ENCODE results near the gene TBC1D20. TPM values are rescaled to one million over a fixed set of nuclear protein-coding genes. Genes with fewer than 3 reads are reported as not detected.
A peak's percentile ranks its signal among the peaks of the same experiment; 100 is the strongest.

TBC1D20 gene
- total and polyA plus RNA-seq, 2 experiments from 2014 or later = 4.8 to 15.0 TPM

DNA sequence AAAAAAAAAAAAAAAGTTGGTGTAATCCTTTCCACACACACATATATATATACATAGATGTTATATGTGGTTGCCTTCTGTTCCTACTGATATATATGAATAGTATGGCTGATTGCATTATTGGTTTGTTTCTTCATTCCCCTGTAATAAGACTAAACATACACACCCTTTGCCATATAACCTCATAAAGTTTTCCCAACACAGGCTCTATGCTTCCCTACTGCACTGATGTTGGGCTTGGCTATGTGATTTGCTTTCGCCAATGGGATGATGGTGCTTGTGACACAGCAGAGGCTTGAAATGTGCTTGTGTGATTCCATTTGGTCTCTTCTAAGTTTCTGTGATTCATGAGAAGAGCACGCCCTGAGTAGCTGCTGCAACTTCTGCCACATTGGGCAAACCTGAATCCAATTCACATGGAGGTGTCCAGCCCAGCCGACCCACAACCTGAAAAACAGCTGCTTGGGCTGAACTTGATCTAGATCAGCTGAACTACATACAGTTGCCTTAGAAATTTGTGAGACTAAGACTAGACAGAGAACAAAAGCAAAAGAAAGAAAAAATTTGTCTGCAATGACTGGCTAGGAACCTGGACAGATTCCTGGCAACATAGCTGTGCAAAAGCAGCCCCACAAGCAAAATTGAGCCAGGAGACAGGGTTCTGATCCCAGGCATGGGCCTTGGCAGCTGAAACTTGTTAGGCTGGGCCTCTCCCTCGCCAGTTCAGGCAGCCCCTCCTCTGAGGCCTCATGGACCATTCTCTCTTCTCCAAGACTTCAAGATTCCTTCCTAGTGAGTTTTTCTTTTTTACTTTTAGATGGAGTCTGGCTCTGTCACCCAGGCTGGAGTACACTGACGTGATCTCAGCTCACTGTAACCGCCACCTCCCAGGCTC, 13.4 kb upstream of the TBC1D20 start:
- no peaks in the 10 kb centered on the region for H3K9me2 ChIP-seq (ENCODE audit: insufficient read depth)
- H3K27ac Mint-ChIP-seq = peak overlapping the region; percentile 30; the same call in 1 of the 2 replicates
- no peaks in the 10 kb centered on the region; the same call in 2 of the 3 replicates for H3K4me1 Mint-ChIP-seq
- no peak for TF ChIP-seq ZNF114 (CRISPR knock-in tag; IDR thresholded peaks at IDR 0.05)
- TF ChIP-seq, protein P1, sequence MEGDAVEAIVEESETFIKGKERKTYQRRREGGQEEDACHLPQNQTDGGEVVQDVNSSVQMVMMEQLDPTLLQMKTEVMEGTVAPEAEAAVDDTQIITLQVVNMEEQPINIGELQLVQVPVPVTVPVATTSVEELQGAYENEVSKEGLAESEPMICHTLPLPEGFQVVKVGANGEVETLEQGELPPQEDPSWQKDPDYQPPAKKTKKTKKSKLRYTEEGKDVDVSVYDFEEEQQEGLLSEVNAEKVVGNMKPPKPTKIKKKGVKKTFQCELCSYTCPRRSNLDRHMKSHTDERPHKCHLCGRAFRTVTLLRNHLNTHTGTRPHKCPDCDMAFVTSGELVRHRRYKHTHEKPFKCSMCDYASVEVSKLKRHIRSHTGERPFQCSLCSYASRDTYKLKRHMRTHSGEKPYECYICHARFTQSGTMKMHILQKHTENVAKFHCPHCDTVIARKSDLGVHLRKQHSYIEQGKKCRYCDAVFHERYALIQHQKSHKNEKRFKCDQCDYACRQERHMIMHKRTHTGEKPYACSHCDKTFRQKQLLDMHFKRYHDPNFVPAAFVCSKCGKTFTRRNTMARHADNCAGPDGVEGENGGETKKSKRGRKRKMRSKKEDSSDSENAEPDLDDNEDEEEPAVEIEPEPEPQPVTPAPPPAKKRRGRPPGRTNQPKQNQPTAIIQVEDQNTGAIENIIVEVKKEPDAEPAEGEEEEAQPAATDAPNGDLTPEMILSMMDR (conservative IDR thresholded peaks at IDR 0.05; ENCODE audit: low read depth in 2 of 2) = no peak
- TF ChIP-seq, protein P2, sequence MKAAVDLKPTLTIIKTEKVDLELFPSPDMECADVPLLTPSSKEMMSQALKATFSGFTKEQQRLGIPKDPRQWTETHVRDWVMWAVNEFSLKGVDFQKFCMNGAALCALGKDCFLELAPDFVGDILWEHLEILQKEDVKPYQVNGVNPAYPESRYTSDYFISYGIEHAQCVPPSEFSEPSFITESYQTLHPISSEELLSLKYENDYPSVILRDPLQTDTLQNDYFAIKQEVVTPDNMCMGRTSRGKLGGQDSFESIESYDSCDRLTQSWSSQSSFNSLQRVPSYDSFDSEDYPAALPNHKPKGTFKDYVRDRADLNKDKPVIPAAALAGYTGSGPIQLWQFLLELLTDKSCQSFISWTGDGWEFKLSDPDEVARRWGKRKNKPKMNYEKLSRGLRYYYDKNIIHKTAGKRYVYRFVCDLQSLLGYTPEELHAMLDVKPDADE (IDR thresholded peaks at IDR 0.05) = no peak
- TF ChIP-seq EZH2phosphoT487 (IDR thresholded peaks at IDR 0.05; ENCODE audit: unreplicated experiment) = no peak
- no peak for TF ChIP-seq POLR2AphosphoS5 (IDR thresholded peaks at IDR 0.05; ENCODE audit: low read depth)
- no peak for TF ChIP-seq STAT1 (IDR thresholded peaks at IDR 0.05; ENCODE audit: unreplicated experiment)
- TF ChIP-seq NANOG (IDR thresholded peaks at IDR 0.05; ENCODE audit: borderline replicate concordance) = no peak
- TF ChIP-seq ZNF331 (CRISPR knock-in tag; IDR thresholded peaks at IDR 0.05; ENCODE audit: low read depth) = no peak
- no peak for TF ChIP-seq EZH2 (IDR thresholded peaks at IDR 0.05; ENCODE audit: low read depth, unreplicated experiment)
- TF ChIP-seq, protein P3, sequence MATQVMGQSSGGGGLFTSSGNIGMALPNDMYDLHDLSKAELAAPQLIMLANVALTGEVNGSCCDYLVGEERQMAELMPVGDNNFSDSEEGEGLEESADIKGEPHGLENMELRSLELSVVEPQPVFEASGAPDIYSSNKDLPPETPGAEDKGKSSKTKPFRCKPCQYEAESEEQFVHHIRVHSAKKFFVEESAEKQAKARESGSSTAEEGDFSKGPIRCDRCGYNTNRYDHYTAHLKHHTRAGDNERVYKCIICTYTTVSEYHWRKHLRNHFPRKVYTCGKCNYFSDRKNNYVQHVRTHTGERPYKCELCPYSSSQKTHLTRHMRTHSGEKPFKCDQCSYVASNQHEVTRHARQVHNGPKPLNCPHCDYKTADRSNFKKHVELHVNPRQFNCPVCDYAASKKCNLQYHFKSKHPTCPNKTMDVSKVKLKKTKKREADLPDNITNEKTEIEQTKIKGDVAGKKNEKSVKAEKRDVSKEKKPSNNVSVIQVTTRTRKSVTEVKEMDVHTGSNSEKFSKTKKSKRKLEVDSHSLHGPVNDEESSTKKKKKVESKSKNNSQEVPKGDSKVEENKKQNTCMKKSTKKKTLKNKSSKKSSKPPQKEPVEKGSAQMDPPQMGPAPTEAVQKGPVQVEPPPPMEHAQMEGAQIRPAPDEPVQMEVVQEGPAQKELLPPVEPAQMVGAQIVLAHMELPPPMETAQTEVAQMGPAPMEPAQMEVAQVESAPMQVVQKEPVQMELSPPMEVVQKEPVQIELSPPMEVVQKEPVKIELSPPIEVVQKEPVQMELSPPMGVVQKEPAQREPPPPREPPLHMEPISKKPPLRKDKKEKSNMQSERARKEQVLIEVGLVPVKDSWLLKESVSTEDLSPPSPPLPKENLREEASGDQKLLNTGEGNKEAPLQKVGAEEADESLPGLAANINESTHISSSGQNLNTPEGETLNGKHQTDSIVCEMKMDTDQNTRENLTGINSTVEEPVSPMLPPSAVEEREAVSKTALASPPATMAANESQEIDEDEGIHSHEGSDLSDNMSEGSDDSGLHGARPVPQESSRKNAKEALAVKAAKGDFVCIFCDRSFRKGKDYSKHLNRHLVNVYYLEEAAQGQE (IDR thresholded peaks at IDR 0.05; ENCODE audit: unreplicated experiment) = no peak
- TF ChIP-seq, protein P4, sequence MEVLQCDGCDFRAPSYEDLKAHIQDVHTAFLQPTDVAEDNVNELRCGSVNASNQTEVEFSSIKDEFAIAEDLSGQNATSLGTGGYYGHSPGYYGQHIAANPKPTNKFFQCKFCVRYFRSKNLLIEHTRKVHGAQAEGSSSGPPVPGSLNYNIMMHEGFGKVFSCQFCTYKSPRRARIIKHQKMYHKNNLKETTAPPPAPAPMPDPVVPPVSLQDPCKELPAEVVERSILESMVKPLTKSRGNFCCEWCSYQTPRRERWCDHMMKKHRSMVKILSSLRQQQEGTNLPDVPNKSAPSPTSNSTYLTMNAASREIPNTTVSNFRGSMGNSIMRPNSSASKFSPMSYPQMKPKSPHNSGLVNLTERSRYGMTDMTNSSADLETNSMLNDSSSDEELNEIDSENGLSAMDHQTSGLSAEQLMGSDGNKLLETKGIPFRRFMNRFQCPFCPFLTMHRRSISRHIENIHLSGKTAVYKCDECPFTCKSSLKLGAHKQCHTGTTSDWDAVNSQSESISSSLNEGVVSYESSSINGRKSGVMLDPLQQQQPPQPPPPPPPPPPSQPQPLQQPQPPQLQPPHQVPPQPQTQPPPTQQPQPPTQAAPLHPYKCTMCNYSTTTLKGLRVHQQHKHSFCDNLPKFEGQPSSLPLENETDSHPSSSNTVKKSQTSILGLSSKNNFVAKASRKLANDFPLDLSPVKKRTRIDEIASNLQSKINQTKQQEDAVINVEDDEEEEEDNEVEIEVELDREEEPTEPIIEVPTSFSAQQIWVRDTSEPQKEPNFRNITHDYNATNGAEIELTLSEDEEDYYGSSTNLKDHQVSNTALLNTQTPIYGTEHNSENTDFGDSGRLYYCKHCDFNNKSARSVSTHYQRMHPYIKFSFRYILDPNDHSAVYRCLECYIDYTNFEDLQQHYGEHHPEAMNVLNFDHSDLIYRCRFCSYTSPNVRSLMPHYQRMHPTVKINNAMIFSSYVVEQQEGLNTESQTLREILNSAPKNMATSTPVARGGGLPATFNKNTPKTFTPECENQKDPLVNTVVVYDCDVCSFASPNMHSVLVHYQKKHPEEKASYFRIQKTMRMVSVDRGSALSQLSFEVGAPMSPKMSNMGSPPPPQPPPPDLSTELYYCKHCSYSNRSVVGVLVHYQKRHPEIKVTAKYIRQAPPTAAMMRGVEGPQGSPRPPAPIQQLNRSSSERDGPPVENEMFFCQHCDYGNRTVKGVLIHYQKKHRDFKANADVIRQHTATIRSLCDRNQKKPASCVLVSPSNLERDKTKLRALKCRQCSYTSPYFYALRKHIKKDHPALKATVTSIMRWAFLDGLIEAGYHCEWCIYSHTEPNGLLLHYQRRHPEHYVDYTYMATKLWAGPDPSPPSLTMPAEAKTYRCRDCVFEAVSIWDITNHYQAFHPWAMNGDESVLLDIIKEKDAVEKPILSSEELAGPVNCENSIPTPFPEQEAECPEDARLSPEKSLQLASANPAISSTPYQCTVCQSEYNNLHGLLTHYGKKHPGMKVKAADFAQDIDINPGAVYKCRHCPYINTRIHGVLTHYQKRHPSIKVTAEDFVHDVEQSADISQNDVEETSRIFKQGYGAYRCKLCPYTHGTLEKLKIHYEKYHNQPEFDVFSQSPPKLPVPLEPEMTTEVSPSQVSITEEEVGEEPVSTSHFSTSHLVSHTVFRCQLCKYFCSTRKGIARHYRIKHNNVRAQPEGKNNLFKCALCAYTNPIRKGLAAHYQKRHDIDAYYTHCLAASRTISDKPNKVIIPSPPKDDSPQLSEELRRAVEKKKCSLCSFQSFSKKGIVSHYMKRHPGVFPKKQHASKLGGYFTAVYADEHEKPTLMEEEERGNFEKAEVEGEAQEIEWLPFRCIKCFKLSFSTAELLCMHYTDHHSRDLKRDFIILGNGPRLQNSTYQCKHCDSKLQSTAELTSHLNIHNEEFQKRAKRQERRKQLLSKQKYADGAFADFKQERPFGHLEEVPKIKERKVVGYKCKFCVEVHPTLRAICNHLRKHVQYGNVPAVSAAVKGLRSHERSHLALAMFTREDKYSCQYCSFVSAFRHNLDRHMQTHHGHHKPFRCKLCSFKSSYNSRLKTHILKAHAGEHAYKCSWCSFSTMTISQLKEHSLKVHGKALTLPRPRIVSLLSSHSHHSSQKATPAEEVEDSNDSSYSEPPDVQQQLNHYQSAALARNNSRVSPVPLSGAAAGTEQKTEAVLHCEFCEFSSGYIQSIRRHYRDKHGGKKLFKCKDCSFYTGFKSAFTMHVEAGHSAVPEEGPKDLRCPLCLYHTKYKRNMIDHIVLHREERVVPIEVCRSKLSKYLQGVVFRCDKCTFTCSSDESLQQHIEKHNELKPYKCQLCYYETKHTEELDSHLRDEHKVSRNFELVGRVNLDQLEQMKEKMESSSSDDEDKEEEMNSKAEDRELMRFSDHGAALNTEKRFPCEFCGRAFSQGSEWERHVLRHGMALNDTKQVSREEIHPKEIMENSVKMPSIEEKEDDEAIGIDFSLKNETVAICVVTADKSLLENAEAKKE (CRISPR knock-in tag; IDR thresholded peaks at IDR 0.05) = no peak
- TF ChIP-seq CREB1 (CRISPR knock-in tag; IDR thresholded peaks at IDR 0.05; ENCODE audit: low read depth) = no peak
- TF ChIP-seq JUNB (IDR thresholded peaks at IDR 0.05; ENCODE audit: unreplicated experiment) = no peak
- H3K36me3 Mint-ChIP-seq (ENCODE audit: low read depth) = peaks cover 53% of the 10 kb centered on the region
- H3K27me3 ChIP-seq (ENCODE audit: insufficient read depth) = no peaks in the 10 kb centered on the region
- peaks cover 14% of the 10 kb centered on the region; the same call in 1 of the 2 replicates for H4K20me1 ChIP-seq (replicated peaks; ENCODE audit: insufficient read depth)
- peaks cover 7% of the 10 kb centered on the region; the same call in 1 of the 2 replicates for H3F3A ChIP-seq (replicated peaks; ENCODE audit: low read depth)
- H3K4me1 ChIP-seq (ENCODE audit: insufficient read depth) = no peaks in the 10 kb centered on the region
- no peak for ATAC-seq
- H3K4me2 ChIP-seq = no peak overlapping the region
- peaks cover 10% of the 10 kb centered on the region for H3K36me3 ChIP-seq (ENCODE audit: insufficient read depth)
- H3K79me2 ChIP-seq (replicated peaks; ENCODE audit: insufficient read depth) = no peaks in the 10 kb centered on the region
- no peak overlapping the region for H2AFZ ChIP-seq
- peaks cover 30% of the 10 kb centered on the region for H3K9me3 Mint-ChIP-seq
- H3K27ac ChIP-seq (ENCODE audit: low read depth) = 0 out of 2 replicates have a peak overlapping the region, but pooled peaks have one; percentile 32
- no peak overlapping the region for H3K4me3 Mint-ChIP-seq
- peaks cover 11% of the 10 kb centered on the region for H3K27me3 Mint-ChIP-seq (ENCODE audit: insufficient read depth, low read depth, poor library complexity)
- no peak overlapping the region for H3K4me3 ChIP-seq
- DNase-seq (ENCODE audit: low spot score) = no peak

Measured in GM23338 (cell line).